ENCODE measurements around the gene CC2D1B.

DNA sequence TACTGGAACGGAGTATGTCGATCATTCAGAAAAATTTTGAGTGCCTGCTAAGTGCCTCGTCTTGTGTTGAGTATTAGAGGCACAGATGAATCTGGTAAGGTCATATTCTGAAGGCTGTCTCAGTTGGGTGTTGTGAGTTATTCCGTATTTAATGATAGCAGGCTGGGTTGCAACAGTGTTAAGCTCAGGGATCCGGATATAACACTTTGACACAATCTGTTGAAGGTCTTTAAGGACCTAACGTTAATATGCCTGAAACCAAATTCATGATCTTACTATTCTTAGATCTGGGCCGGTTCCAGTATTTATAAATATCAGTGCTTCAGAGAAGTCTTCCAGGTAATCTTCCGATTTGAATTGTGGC, 39.0 kb upstream of the CC2D1B start:
- TF ChIP-seq, protein P1, sequence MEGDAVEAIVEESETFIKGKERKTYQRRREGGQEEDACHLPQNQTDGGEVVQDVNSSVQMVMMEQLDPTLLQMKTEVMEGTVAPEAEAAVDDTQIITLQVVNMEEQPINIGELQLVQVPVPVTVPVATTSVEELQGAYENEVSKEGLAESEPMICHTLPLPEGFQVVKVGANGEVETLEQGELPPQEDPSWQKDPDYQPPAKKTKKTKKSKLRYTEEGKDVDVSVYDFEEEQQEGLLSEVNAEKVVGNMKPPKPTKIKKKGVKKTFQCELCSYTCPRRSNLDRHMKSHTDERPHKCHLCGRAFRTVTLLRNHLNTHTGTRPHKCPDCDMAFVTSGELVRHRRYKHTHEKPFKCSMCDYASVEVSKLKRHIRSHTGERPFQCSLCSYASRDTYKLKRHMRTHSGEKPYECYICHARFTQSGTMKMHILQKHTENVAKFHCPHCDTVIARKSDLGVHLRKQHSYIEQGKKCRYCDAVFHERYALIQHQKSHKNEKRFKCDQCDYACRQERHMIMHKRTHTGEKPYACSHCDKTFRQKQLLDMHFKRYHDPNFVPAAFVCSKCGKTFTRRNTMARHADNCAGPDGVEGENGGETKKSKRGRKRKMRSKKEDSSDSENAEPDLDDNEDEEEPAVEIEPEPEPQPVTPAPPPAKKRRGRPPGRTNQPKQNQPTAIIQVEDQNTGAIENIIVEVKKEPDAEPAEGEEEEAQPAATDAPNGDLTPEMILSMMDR (IDR thresholded peaks at IDR 0.05; ENCODE audit: extremely low read depth in 1 of 2, insufficient read depth in 1 of 2, low read depth in 1 of 2, low read length in 2 of 2): no peak
- TF ChIP-seq FOS (IDR thresholded peaks at IDR 0.05; ENCODE audit: borderline replicate concordance, insufficient read depth, low read length): no peak
- no peak for TF ChIP-seq POLR2AphosphoS5 (IDR thresholded peaks at IDR 0.05; ENCODE audit: insufficient read depth, low read depth, low read length)
- no peak for TF ChIP-seq EZH2 (IDR thresholded peaks at IDR 0.05; ENCODE audit: borderline replicate concordance, low read depth, low read length, severe bottlenecking)
- no peak for TF ChIP-seq GATA2 (IDR thresholded peaks at IDR 0.05; ENCODE audit: insufficient read depth, insufficient read length, low read depth, low read length)
- TF ChIP-seq POLR2A (IDR thresholded peaks at IDR 0.05; ENCODE audit: low read depth, low read length): no peak
- TF ChIP-seq, protein P2, sequence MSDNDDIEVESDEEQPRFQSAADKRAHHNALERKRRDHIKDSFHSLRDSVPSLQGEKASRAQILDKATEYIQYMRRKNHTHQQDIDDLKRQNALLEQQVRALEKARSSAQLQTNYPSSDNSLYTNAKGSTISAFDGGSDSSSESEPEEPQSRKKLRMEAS (IDR thresholded peaks at IDR 0.05; ENCODE audit: insufficient read depth, insufficient read length): no peak
- no peak for TF ChIP-seq MYC (IDR thresholded peaks at IDR 0.05; ENCODE audit: low read depth, low read length)
- TF ChIP-seq JUN (IDR thresholded peaks at IDR 0.05; ENCODE audit: borderline replicate concordance, insufficient read depth, insufficient read length, low read depth): no peak

Data from endothelial cell of umbilical vein (primary cell).